GM12872 (cell line): Measurements from ENCODE around the gene NLRP8.

Experiments used
- TF ChIP-seq, protein P1 (sequence below): IDR thresholded peaks from 3 replicates; pipeline ENCODE4 v1.5.1; 2011; ENCODE audit warnings: low read depth, mild to moderate bottlenecking, low read length, moderate library complexity; ENCODE audit not compliant: insufficient read depth

Gene NLRP8

DNA sequence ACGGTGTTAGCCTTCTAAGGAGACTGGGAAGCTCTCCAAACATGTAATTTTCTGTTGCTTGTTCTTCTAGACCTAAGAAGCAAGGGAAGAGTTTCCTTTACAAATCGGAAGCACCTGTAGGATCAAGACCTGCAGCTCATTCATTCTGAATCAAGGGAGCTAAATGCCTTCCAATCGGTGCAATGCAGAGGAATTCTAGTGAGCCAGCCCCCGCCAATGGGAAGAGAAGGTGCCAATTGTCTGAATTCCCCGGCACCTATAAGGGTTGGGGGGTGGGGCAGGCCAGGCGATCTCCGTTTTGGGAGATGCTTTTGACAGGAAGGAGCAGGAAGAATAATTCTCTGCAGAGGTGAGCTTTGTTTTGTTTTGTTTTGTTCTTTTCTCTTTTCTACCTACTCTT is 8.4 kb upstream of the NLRP8 start:
- TF ChIP-seq, protein P1, sequence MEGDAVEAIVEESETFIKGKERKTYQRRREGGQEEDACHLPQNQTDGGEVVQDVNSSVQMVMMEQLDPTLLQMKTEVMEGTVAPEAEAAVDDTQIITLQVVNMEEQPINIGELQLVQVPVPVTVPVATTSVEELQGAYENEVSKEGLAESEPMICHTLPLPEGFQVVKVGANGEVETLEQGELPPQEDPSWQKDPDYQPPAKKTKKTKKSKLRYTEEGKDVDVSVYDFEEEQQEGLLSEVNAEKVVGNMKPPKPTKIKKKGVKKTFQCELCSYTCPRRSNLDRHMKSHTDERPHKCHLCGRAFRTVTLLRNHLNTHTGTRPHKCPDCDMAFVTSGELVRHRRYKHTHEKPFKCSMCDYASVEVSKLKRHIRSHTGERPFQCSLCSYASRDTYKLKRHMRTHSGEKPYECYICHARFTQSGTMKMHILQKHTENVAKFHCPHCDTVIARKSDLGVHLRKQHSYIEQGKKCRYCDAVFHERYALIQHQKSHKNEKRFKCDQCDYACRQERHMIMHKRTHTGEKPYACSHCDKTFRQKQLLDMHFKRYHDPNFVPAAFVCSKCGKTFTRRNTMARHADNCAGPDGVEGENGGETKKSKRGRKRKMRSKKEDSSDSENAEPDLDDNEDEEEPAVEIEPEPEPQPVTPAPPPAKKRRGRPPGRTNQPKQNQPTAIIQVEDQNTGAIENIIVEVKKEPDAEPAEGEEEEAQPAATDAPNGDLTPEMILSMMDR: no peak

DNA sequence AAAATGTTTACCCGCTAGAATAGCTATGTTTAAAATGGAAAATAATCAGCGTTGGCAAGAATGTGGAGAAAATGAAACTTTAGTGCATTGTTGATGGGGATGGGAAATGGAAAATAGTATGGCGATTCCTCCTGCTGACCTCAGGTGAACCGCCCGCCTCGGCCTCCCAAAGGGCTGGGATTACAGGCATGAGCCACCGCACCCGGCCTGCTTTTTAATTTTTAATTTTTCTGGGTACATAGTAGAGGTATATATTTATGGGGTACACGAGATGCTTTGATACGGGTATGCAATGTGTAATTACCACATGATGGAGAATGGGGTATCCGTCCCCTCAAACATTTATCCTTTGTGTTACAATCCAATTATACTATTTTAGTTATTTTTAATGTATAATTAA is 7.3 kb upstream of the NLRP8 start:
- TF ChIP-seq, protein P1: no peak

DNA sequence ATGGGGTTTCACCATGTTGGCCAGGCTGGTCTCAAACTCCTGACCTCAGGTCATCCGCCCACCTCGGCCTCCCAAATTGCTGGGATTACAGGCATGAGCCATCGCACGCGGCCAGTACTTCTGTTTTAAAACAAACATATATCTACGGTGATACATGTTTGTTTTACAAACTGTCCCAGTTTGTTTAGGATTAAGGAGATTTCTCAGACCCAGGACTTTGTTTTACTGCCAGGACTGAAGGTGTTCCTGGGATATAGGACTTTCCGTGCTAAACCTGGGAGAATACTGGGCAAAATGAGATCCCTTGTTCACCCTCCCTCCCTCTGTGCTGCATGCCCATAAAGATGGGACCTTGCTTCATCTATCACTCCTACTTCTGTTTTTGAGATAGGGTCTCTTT is 8.8 kb downstream of the NLRP8 start:
- TF ChIP-seq, protein P1: no peak

DNA sequence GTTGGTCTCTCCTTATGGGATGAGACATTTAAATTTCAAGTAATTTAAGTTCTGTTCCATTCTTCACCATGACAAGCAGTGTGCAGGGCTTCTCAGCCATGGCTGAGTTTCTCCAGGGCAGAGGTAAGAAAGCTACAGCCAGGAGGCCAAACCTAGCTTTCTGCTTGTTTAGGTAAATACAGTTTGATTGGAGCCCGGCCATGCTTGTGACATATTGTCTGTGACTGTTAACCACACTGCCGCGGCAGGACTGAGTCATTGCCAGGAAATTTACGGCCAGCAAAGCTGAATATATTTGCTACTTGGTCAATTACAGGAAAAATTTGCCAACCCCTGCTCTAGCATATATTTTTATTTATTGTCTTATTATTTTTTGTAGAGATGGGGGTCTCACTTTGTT is 10.7 kb downstream of the NLRP8 start:
- TF ChIP-seq, protein P1: no peak

DNA sequence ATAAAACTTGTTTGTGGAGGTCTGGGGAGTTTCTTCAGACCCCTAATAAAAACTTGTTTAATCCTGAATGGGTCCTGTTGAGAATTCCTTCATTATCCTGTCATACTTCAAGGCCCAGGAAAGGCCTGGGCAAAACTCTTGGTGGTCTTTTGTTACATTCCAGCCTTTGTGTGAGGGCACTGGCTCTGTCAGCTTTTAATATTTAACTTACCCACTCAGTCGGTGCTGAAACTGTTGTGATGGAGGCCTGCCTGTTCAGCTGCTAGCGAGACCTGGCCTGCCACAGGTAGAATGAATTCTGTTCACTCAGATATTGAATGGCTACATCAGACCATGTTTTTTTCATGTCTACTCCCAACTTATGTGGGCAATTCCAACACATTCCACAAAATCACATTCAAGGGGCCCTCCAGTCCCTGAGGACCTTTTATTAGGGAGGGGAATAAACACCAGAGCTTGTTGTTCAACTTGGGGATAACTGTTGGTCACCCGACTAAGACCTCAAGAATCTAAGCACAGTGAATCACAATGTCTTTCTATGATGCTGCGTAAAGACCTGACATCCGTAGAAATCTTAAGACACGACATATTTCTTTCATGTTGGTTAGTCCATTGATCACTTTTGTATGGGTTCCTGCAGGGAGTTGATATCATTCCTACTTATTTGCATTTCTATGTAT is 12.5 kb downstream of the NLRP8 start:
- TF ChIP-seq, protein P1: no peak

DNA sequence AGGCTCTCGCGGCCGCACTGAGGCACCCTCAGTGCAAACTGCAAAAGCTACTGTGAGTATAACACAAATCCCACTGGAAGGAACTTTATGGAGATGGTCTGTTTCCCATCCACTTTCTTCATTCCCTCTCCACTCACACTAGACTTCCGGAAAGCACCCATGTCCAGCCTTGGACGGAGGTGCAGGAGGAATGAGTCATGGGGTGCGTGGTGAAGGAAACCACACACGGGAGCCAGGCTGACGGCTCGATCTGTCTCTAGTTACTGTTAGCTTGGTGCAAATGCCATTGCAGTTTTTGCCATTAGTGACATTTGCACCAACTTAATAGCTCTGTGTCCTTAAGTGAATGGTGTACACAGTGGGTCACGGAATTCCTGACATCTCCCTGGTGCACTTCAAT is 14.6 kb downstream of the NLRP8 start:
- TF ChIP-seq, protein P1: no peak

DNA sequence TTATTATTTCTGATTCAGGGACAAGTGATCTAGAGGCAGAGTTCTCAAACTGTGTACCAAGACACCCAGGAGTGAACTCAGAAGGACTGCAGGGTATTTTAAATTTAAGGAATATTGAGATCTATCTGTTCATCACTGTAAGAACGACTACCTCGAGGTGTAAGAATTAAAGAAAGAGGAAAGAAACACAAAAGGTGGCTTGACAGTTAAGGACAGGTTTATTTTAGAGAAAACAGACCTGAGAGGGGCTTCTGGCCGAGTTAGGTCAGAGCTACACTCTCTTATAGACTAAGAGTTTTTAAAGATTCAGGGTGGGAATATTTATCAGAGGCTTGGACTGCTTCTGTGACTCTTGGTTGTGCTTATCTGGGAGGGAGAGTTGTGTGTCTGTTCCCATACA is 26.4 kb downstream of the NLRP8 start:
- TF ChIP-seq, protein P1: no peak
